ENCODE measurements around the gene FHAD1.

DNA sequence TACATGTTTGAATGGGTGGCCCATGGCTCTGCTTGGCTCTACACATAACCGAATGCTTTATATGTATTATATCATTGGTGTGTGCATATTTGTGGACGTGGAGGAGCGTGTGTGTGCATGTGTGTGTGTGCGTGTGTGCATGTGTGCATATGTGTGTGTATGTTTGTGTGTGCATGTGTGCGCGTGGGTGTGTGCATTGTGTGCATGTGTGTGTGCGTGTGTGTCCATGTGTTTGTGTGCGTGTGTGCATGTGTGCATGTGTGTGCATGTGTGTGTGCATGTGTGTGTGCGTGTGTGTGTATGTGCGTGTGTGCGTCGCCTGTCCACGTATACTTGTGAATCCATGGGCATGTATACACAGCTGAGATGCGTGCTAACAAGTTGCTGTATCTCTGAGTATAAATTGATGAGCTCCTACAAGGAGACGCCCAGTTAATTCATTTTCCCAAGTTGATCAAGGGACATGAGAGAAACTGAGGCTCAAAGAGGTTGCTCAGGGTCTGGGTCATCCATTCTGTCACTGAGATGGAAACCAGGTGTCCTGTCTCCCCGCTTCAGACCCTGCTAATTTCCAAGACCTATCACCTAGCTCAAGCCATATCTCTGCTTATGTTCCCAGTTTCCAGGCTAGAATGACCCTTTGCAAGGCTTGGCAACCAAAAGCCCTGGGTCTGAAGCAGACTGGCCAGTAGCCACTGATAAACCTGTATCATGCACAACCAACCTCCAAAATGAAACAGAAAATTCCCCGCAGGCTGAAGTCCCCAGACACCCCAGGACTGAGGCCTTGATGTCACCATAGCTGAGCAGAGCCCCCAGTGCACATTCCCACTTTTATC is 188.4 kb downstream of the FHAD1 start:
- TF ChIP-seq CTCF (IDR thresholded peaks at IDR 0.05) (no peak), POLR2A (IDR thresholded peaks at IDR 0.05) (no peak)

Measured in Peyer's patch (tissue), 4 donors.